ENCODE data around the gene NLRC5.

GRCh38 chr16:57024894-57025680 is 35.7 kb downstream of the NLRC5 start:
- TF ChIP-seq CTCF (IDR thresholded peaks at IDR 0.05) (no peak), POLR2AphosphoS5 (IDR thresholded peaks at IDR 0.05) (no peak), POLR2A (IDR thresholded peaks at IDR 0.05) (no peak)
